Muscle layer of duodenum (tissue), 2 donors: ENCODE results near the gene ACVRL1.

Experiments
- H3K27ac ChIP-seq: one replicate; pipeline ENCODE4 v1.7.0; 2013; ENCODE audit warnings: mild to moderate bottlenecking, low read length
- H3K27me3 ChIP-seq: one replicate; pipeline ENCODE4 v1.7.0; 2013; ENCODE audit warnings: low read depth, mild to moderate bottlenecking, control low read depth, low read length
- H3K36me3 ChIP-seq, 2 donors: one replicate each; pipeline ENCODE4 v1.7.0; 2013; ENCODE audit warnings: low read length in 2 of 2, control low read depth in 1 of 2, mild to moderate bottlenecking in 1 of 2; ENCODE audit not compliant: insufficient read depth in 2 of 2, control insufficient read depth in 1 of 2
- H3K4me1 ChIP-seq, 2 donors: one replicate each; pipeline ENCODE4 v1.7.0; 2013; ENCODE audit warnings: low read length in 2 of 2, mild to moderate bottlenecking in 2 of 2, control low read depth in 1 of 2, moderate library complexity in 1 of 2; ENCODE audit not compliant: insufficient read depth in 2 of 2, control insufficient read depth in 1 of 2
- H3K4me3 ChIP-seq, 2 donors: one replicate each; pipeline ENCODE4 v1.7.0; 2013; ENCODE audit warnings: low read length in 2 of 2, low read depth in 1 of 2, mild to moderate bottlenecking in 1 of 2
- H3K9me3 ChIP-seq, 2 donors: one replicate each; pipeline ENCODE4 v1.7.0; 2013; ENCODE audit warnings: low read length in 2 of 2, control low read depth in 1 of 2, mild to moderate bottlenecking in 1 of 2; ENCODE audit not compliant: control insufficient read depth in 1 of 2
- donor health status: healthy.

ACVRL1 gene

GRCh38 chr12:51901881-51902280 lies 5.4 kb upstream of the ACVRL1 start:
- H3K4me3 ChIP-seq, result no peak overlapping the region
- no peaks in the 10 kb centered on the region for H3K27me3 ChIP-seq
- H3K27ac ChIP-seq, result no peak overlapping the region
- H3K4me1 ChIP-seq, result no peaks in the 10 kb centered on the region
- no peaks in the 10 kb centered on the region for H3K9me3 ChIP-seq
- no peaks in the 10 kb centered on the region for H3K36me3 ChIP-seq

GRCh38 chr12:51904951-51905470 lies 2.3 kb upstream of the ACVRL1 start:
- Histone ChIP-seq H3K9me3 (no peaks in the 10 kb centered on the region), H3K27me3 (peaks cover 6% of the 10 kb centered on the region), H3K36me3 (no peaks in the 10 kb centered on the region), H3K27ac (peak overlapping the region; percentile 90), H3K4me3 (peak overlapping the region in 1 of 2 donors; percentile 23), H3K4me1 (peaks cover 0 to 4% of the 10 kb centered on the region in 2 donors)

GRCh38 chr12:51905471-51906429 lies 1.6 kb upstream of the ACVRL1 start:
- H3K9me3 ChIP-seq, result no peaks in the 10 kb centered on the region
- peak overlapping the region; percentile 90 for H3K27ac ChIP-seq
- peak overlapping the region; percentile 23 to 60 for H3K4me3 ChIP-seq
- no peaks in the 10 kb centered on the region for H3K36me3 ChIP-seq
- H3K4me1 ChIP-seq, result peaks cover 0 to 10% of the 10 kb centered on the region in 2 donors
- H3K27me3 ChIP-seq, result peaks cover 6% of the 10 kb centered on the region

GRCh38 chr12:51906430-51907082 lies 748 bp upstream of the ACVRL1 start:
- peak overlapping the region; percentile 90 for H3K27ac ChIP-seq
- H3K9me3 ChIP-seq, result no peaks in the 10 kb centered on the region
- peaks cover 0 to 14% of the 10 kb centered on the region in 2 donors for H3K4me1 ChIP-seq
- H3K36me3 ChIP-seq, result no peaks in the 10 kb centered on the region
- peak overlapping the region; percentile 60 to 75 for H3K4me3 ChIP-seq
- peaks cover 6% of the 10 kb centered on the region for H3K27me3 ChIP-seq

GRCh38 chr12:51907856-51908425 lies 637 bp downstream of the ACVRL1 start:
- peak overlapping the region; percentile 84 for H3K27ac ChIP-seq
- peaks cover 6% of the 10 kb centered on the region for H3K27me3 ChIP-seq
- H3K36me3 ChIP-seq, result no peaks in the 10 kb centered on the region
- H3K4me3 ChIP-seq, result peak overlapping the region; percentile 60 to 75
- H3K9me3 ChIP-seq, result no peaks in the 10 kb centered on the region
- peaks cover 0 to 24% of the 10 kb centered on the region in 2 donors for H3K4me1 ChIP-seq

- peaks cover 0 to 35% of the 10 kb centered on the region in 2 donors for H3K4me1 ChIP-seq
Observed at GRCh38 chr12:51908876-51909592, 1.7 kb downstream of the ACVRL1 start.

GRCh38 chr12:51910168-51910567 lies 2.9 kb downstream of the ACVRL1 start:
- Histone ChIP-seq H3K27ac (peak overlapping the region; percentile 41), H3K4me1 (peaks cover 0 to 38% of the 10 kb centered on the region in 2 donors), H3K36me3 (peaks cover 0 to 5% of the 10 kb centered on the region in 2 donors), H3K27me3 (peaks cover 6% of the 10 kb centered on the region), H3K4me3 (peak overlapping the region in 1 of 2 donors; percentile 13), H3K9me3 (no peaks in the 10 kb centered on the region)

More at GRCh38 chr12:51908876-51909592, 1.7 kb downstream of the ACVRL1 start:
- Histone ChIP-seq H3K27me3 (peaks cover 6% of the 10 kb centered on the region), H3K27ac (peak overlapping the region; percentile 84), H3K36me3 (no peaks in the 10 kb centered on the region), H3K4me3 (peak overlapping the region; percentile 60 to 75), H3K9me3 (no peaks in the 10 kb centered on the region)

- Histone ChIP-seq H3K4me3 (no peak overlapping the region), H3K27me3 (peaks cover 6% of the 10 kb centered on the region), H3K27ac (peak overlapping the region; percentile 47), H3K4me1 (peaks cover 0 to 38% of the 10 kb centered on the region in 2 donors), H3K9me3 (no peaks in the 10 kb centered on the region), H3K36me3 (peaks cover 0 to 8% of the 10 kb centered on the region in 2 donors)
Observed at GRCh38 chr12:51910691-51911090, 3.4 kb downstream of the ACVRL1 start.

- H3K27me3 ChIP-seq, result peaks cover 6% of the 10 kb centered on the region
- no peak overlapping the region for H3K27ac ChIP-seq
- peaks cover 0 to 38% of the 10 kb centered on the region in 2 donors for H3K4me1 ChIP-seq
- H3K4me3 ChIP-seq, result peak overlapping the region in 1 of 2 donors; percentile 7
- H3K9me3 ChIP-seq, result no peaks in the 10 kb centered on the region
- H3K36me3 ChIP-seq, result peaks cover 0 to 8% of the 10 kb centered on the region in 2 donors
Observed at GRCh38 chr12:51911307-51911706, 4.0 kb downstream of the ACVRL1 start.

- H3K4me3 ChIP-seq, result peak overlapping the region; percentile 7 to 17
- peaks cover 0 to 8% of the 10 kb centered on the region in 2 donors for H3K36me3 ChIP-seq
- H3K27ac ChIP-seq, result peak overlapping the region; percentile 49
- H3K27me3 ChIP-seq, result peaks cover 6% of the 10 kb centered on the region
- peaks cover 0 to 37% of the 10 kb centered on the region in 2 donors for H3K4me1 ChIP-seq
- H3K9me3 ChIP-seq, result no peaks in the 10 kb centered on the region
Observed at GRCh38 chr12:51911788-51912711, 4.7 kb downstream of the ACVRL1 start.
